H9 (cell line): ENCODE data around the gene ADSL. TPM values are rescaled to one million over a fixed set of nuclear protein-coding genes. Genes with fewer than 3 reads are reported as not detected.
A peak's percentile ranks its signal among the peaks of the same experiment; 100 is the strongest.

Experiments
- DNase-seq: peaks from one replicate; pipeline ENCODE4 v3.0.0-alpha.2; 2017
- H2AFZ ChIP-seq: one replicate; pipeline ENCODE4 v1.6.1; 2013; ENCODE audit warnings: mild to moderate bottlenecking, low read length, control low read depth, moderate library complexity
- H2AK5ac ChIP-seq: 2 replicates; pipeline ENCODE4 v1.6.1; 2013; ENCODE audit warnings: low read length, control low read depth, mixed read lengths; ENCODE audit not compliant: insufficient read length
- H2BK120ac ChIP-seq: one replicate; pipeline ENCODE4 v1.6.1; 2013; ENCODE audit warnings: low read depth, mild to moderate bottlenecking, low read length, control low read depth, inconsistent platforms; ENCODE audit not compliant: poor library complexity, severe bottlenecking
- H2BK12ac ChIP-seq: 2 replicates; pipeline ENCODE4 v1.6.1; 2013; ENCODE audit warnings: low read length, control low read depth, mixed read lengths, low read depth; ENCODE audit not compliant: insufficient read length
- H2BK15ac ChIP-seq: 2 replicates; pipeline ENCODE4 v1.6.1; 2013; ENCODE audit warnings: low read depth, low read length, control low read depth
- H2BK20ac ChIP-seq: one replicate; pipeline ENCODE4 v1.6.1; 2013; ENCODE audit warnings: low read depth, mild to moderate bottlenecking, low read length, control low read depth, inconsistent platforms; ENCODE audit not compliant: poor library complexity, severe bottlenecking
- H2BK5ac ChIP-seq: 2 replicates; pipeline ENCODE4 v1.6.1; 2013; ENCODE audit warnings: low read length, control low read depth, mixed read lengths; ENCODE audit not compliant: insufficient read length
- H3K14ac ChIP-seq: 2 replicates; pipeline ENCODE4 v1.6.1; 2013; ENCODE audit warnings: low read length, control low read depth; ENCODE audit not compliant: insufficient read depth
- H3K18ac ChIP-seq: 2 replicates; pipeline ENCODE4 v1.6.1; 2013; ENCODE audit warnings: low read depth, mild to moderate bottlenecking, mixed read lengths, low read length, control low read depth; ENCODE audit not compliant: insufficient read length
- H3K23ac ChIP-seq: 2 replicates; pipeline ENCODE4 v1.6.1; 2013; ENCODE audit warnings: low read length, control low read depth, mixed read lengths, low read depth; ENCODE audit not compliant: insufficient read length
- H3K23me2 ChIP-seq: 2 replicates; pipeline ENCODE4 v1.6.1; 2013; ENCODE audit warnings: low read depth, mild to moderate bottlenecking, mixed read lengths, low read length, control low read depth; ENCODE audit not compliant: insufficient read length, poor library complexity, severe bottlenecking
- H3K27ac ChIP-seq: 2 replicates; pipeline ENCODE4 v1.5.1; 2013; ENCODE audit warnings: low read length, control low read depth, mixed read lengths, low read depth; ENCODE audit not compliant: insufficient read length
- H3K27me3 ChIP-seq: 2 replicates; pipeline ENCODE4 v1.6.1; 2013; ENCODE audit warnings: low read length, control low read depth, inconsistent platforms; ENCODE audit not compliant: insufficient read depth
- H3K4ac ChIP-seq: 2 replicates; pipeline ENCODE4 v1.6.1; 2013; ENCODE audit warnings: low read depth, mild to moderate bottlenecking, control low read depth, inconsistent platforms, low read length, moderate library complexity
- H3K4me1 ChIP-seq: 2 replicates; pipeline ENCODE4 v1.6.1; 2013; ENCODE audit warnings: low read length, control low read depth, inconsistent platforms; ENCODE audit not compliant: insufficient read depth
- H3K4me2 ChIP-seq: 2 replicates; pipeline ENCODE4 v1.6.1; 2013; ENCODE audit warnings: low read length, control low read depth, mixed read lengths; ENCODE audit not compliant: insufficient read length, insufficient read depth
- H3K56ac ChIP-seq: 2 replicates; pipeline ENCODE4 v1.6.1; 2013; ENCODE audit warnings: low read depth, mild to moderate bottlenecking, mixed read lengths, low read length, control low read depth; ENCODE audit not compliant: insufficient read length
- H3K79me1 ChIP-seq: 2 replicates; pipeline ENCODE4 v1.6.1; 2013; ENCODE audit warnings: low read depth, mild to moderate bottlenecking, moderate library complexity, low read length, control low read depth, inconsistent platforms; ENCODE audit not compliant: insufficient read depth, poor library complexity, severe bottlenecking
- H3K79me2 ChIP-seq: 2 replicates; pipeline ENCODE4 v1.6.1; 2013; ENCODE audit warnings: low read length, control low read depth, inconsistent platforms; ENCODE audit not compliant: insufficient read depth
- H3K9ac ChIP-seq: 2 replicates; pipeline ENCODE4 v1.6.1; 2013; ENCODE audit warnings: low read length, control low read depth, mixed read lengths; ENCODE audit not compliant: insufficient read length; ENCODE audit errors: extremely low read depth
- H3K9me3 ChIP-seq: one replicate; pipeline ENCODE4 v1.6.1; 2013; ENCODE audit warnings: low read depth, low read length, inconsistent platforms; ENCODE audit not compliant: control insufficient read depth
- H3T11ph ChIP-seq: one replicate; pipeline ENCODE4 v1.6.1; 2013; ENCODE audit warnings: mild to moderate bottlenecking, low read length, control low read depth, inconsistent platforms
- H4K20me1 ChIP-seq: one replicate; pipeline ENCODE4 v1.6.1; 2013; ENCODE audit not compliant: control insufficient read depth, insufficient read length, insufficient read depth
- H4K5ac ChIP-seq: 2 replicates; pipeline ENCODE4 v1.6.1; 2013; ENCODE audit warnings: low read depth, mild to moderate bottlenecking, mixed read lengths, low read length, control low read depth; ENCODE audit not compliant: insufficient read length
- H4K8ac ChIP-seq: replicated peaks from 2 replicates; pipeline ENCODE4 v1.6.1; 2013; ENCODE audit warnings: low read length, control low read depth, mixed read lengths, low read depth; ENCODE audit not compliant: insufficient read length
- H4K91ac ChIP-seq: 2 replicates; pipeline ENCODE4 v1.6.1; 2013; ENCODE audit warnings: low read depth, mild to moderate bottlenecking, moderate library complexity, mixed read lengths, low read length, control low read depth; ENCODE audit not compliant: insufficient read length
- H3K27ac Mint-ChIP-seq, 3 experiments: 2 replicates in 2 of 3; 3 replicates in 1 of 3; pipeline ENCODE4 v1.8.0; 2020 to 2021; ENCODE audit warnings: mixed read lengths in 3 of 3, mild to moderate bottlenecking in 1 of 3, moderate library complexity in 1 of 3
- H3K27me3 Mint-ChIP-seq: 2 replicates; pipeline ENCODE4 v1.8.0; 2021; ENCODE audit warnings: low read depth, mild to moderate bottlenecking, moderate library complexity, mixed read lengths
- H3K36me3 Mint-ChIP-seq, 3 experiments: 2 replicates in 2 of 3; 3 replicates in 1 of 3; pipeline ENCODE4 v1.8.0; 2020 to 2021; ENCODE audit warnings: low read depth in 3 of 3, mixed read lengths in 3 of 3; ENCODE audit not compliant: insufficient read depth in 1 of 3
- H3K4me1 Mint-ChIP-seq, 2 experiments: 2 replicates each; pipeline ENCODE4 v1.8.0; 2020; ENCODE audit warnings: mixed read lengths in 2 of 2
- H3K4me3 Mint-ChIP-seq, 2 experiments: 2 replicates in 1 of 2; 3 replicates in 1 of 2; pipeline ENCODE4 v1.8.0; 2020 to 2021; ENCODE audit warnings: mild to moderate bottlenecking in 2 of 2, mixed read lengths in 2 of 2, moderate library complexity in 1 of 2
- H3K9me3 Mint-ChIP-seq, 2 experiments: 2 replicates in 1 of 2; 3 replicates in 1 of 2; pipeline ENCODE4 v1.8.0; 2020; ENCODE audit warnings: mild to moderate bottlenecking in 2 of 2, mixed read lengths in 2 of 2, moderate library complexity in 1 of 2
- CTCF ChIP-seq: fragments of 200-600 bp; sonication (generic); conservative IDR thresholded peaks from 3 replicates; pipeline ENCODE4 v1.8.0; 2021; ENCODE audit warnings: antibody characterized with exemption, mild to moderate bottlenecking
- WGBS: extraction: QIAGEN DNeasy Blood & Tissue Kit; methylation state at CpG from one replicate; pipeline ENCODE4 v1.1.7; 2013; ENCODE audit warnings: missing lambda C conversion rate, low lambda C conversion rate, mixed read lengths; ENCODE audit not compliant: insufficient read length; ENCODE audit errors: extremely low coverage; 5-methylcytosine and 5-hydroxymethylcytosine counted together
- total RNA-seq: library from RNA; stranded (reverse); gene quantifications from 2 replicates; pipeline ENCODE4 v1.2.1, GENCODE V29; 2021

Gene ADSL
- total RNA-seq, 1 experiment from 2014 or later = 175 TPM

- Histone ChIP-seq H4K5ac (no peak overlapping the region), H3K9me3 (no peaks in the 10 kb centered on the region), H4K8ac (no peak overlapping the region), H3K4ac (no peak overlapping the region), H3K79me1 (no peaks in the 10 kb centered on the region), H3K4me2 (no peak overlapping the region), H2AK5ac (no peak overlapping the region), H2BK15ac (no peak overlapping the region), H3K23me2 (peaks cover 13% of the 10 kb centered on the region), H3K9ac (no peak overlapping the region), H3K4me1 (no peaks in the 10 kb centered on the region), H2BK120ac (no peak overlapping the region), H3T11ph (no peak overlapping the region), H3K56ac (no peak overlapping the region), H2AFZ (no peak overlapping the region), H3K27ac (no peak overlapping the region), H4K20me1 (no peaks in the 10 kb centered on the region), H3K23ac (no peak overlapping the region), H3K79me2 (peaks cover 7% of the 10 kb centered on the region; the same call in 1 of the 2 replicates), H3K14ac (no peak overlapping the region), H4K91ac (no peak overlapping the region), H3K18ac (no peak overlapping the region), H3K27me3 (no peaks in the 10 kb centered on the region), H2BK20ac (no peak overlapping the region), H2BK12ac (no peak overlapping the region), H2BK5ac (no peak overlapping the region)
- H3K4me1 Mint-ChIP-seq = peaks cover 3% of the 10 kb centered on the region in 2 experiments
- no peak for DNase-seq
- no peak overlapping the region for H3K4me3 Mint-ChIP-seq
- WGBS = no CpG with 5 or more reads among the region's 9 CpGs
- TF ChIP-seq CTCF = no peak
- H3K9me3 Mint-ChIP-seq = no peaks in the 10 kb centered on the region; a peak in 1 of 5 replicates
- H3K36me3 Mint-ChIP-seq = peaks cover 0 to 7% (median 0%) of the 10 kb centered on the region in 3 experiments; a peak in 3 of 7 replicates
- H3K27ac Mint-ChIP-seq = peak overlapping the region in 1 of 3 experiments; percentile 18; a peak in 2 of 7 replicates
- H3K27me3 Mint-ChIP-seq = peaks cover 2% of the 10 kb centered on the region; the same call in 1 of the 2 replicates
Measured at GRCh38 chr22:40342521-40342920, 3.8 kb upstream of the ADSL start.
